Breast epithelium (tissue), 3 donors: Measurements from ENCODE around the gene C19orf47.

Experiments
- POLR2A ChIP-seq: fragments of 450-650 bp; IDR thresholded peaks from one replicate; pipeline ENCODE4 v1.6.1; 2016; ENCODE audit warnings: antibody characterized with exemption, mild to moderate bottlenecking, moderate library complexity
- POLR2AphosphoS5 ChIP-seq, 3 donors: sonication (generic); formaldehyde crosslinking; IDR thresholded peaks; one replicate each; pipeline ENCODE4 v1.6.1; 2017; ENCODE audit warnings: antibody characterized with exemption in 3 of 3
- TF ChIP-seq, protein P1 (sequence below), 3 donors: fragments of 450-650 bp; IDR thresholded peaks; one replicate each; pipeline ENCODE4 v1.5.1; 2016 to 2017; ENCODE audit warnings: antibody characterized with exemption in 3 of 3, mild to moderate bottlenecking in 3 of 3, moderate library complexity in 3 of 3

DNA sequence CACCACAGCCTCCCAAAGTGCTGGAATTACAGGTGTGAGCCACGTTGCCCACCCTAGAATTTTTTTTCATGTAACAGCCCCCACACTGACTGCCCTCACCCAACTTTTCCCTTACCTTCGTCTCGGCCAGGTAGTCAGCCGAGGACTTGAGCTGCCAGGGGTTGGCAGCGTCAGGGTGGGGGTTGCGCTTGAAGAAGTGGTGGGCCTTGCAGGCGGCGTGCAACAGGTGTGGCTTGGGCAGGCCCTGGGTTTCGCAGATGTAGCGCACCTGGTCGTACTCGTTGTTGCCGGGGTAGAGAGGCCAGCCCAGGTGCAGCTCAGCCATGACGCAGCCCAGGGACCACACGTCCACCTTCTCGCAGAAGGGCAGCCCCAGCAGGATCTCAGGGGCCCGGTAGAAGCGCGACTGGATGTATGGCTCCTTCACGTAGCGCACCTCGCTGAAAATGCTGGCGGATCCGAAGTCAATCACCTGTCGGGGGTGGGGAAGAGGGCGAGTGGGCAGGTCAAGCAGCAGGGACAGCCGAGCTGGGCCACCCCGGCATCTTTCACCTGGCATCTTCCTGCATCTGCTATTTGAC is 35.6 kb upstream of the C19orf47 start:
- TF ChIP-seq, protein P1, sequence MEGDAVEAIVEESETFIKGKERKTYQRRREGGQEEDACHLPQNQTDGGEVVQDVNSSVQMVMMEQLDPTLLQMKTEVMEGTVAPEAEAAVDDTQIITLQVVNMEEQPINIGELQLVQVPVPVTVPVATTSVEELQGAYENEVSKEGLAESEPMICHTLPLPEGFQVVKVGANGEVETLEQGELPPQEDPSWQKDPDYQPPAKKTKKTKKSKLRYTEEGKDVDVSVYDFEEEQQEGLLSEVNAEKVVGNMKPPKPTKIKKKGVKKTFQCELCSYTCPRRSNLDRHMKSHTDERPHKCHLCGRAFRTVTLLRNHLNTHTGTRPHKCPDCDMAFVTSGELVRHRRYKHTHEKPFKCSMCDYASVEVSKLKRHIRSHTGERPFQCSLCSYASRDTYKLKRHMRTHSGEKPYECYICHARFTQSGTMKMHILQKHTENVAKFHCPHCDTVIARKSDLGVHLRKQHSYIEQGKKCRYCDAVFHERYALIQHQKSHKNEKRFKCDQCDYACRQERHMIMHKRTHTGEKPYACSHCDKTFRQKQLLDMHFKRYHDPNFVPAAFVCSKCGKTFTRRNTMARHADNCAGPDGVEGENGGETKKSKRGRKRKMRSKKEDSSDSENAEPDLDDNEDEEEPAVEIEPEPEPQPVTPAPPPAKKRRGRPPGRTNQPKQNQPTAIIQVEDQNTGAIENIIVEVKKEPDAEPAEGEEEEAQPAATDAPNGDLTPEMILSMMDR (IDR thresholded peaks at IDR 0.05) = no peak
- TF ChIP-seq POLR2AphosphoS5 (IDR thresholded peaks at IDR 0.05) (no peak), POLR2A (no peak)
